Stimulated activated memory B cell treated with anti-CD40 and anti-IgM and Interleukin-4, amounts not matched to agents 10 μg/mL and 1 μg/mL and 100 μg/mL, for 72 hours (primary cell): ENCODE results near the gene DPP3.
"Not testable (repeated sequence)": the region's sequence is repeated elsewhere in the genome, so short reads cannot be mapped to it uniquely, and the experiment has no call there.

Source experiments
- ATAC-seq: fragments of 150-1000 bp; cut with Tn5 transposase; 2 replicates; pipeline ENCODE4 v1.10.0; 2021
- H3K27ac Mint-ChIP-seq: one replicate; pipeline ENCODE4 v1.8.0; 2022; ENCODE audit warnings: mild to moderate bottlenecking, mixed read lengths
- H3K27me3 Mint-ChIP-seq: one replicate; pipeline ENCODE4 v1.8.0; 2022; ENCODE audit warnings: mixed read lengths
- H3K36me3 Mint-ChIP-seq: one replicate; pipeline ENCODE4 v1.8.0; 2022; ENCODE audit warnings: mixed read lengths
- H3K4me1 Mint-ChIP-seq: one replicate; pipeline ENCODE4 v1.8.0; 2022; ENCODE audit warnings: mixed read lengths
- H3K4me3 Mint-ChIP-seq: one replicate; pipeline ENCODE4 v1.8.0; 2022; ENCODE audit warnings: mild to moderate bottlenecking, moderate library complexity, mixed read lengths
- H3K9me3 Mint-ChIP-seq: one replicate; pipeline ENCODE4 v1.8.0; 2022; ENCODE audit warnings: mixed read lengths

DPP3 gene

GRCh38 chr11:66529655-66530054 lies 49.4 kb downstream of the DPP3 start:
- no peak overlapping the region for H3K27ac Mint-ChIP-seq
- H3K27me3 Mint-ChIP-seq = no peaks in the 10 kb centered on the region
- no peak for ATAC-seq
- peaks cover 35% of the 10 kb centered on the region for H3K36me3 Mint-ChIP-seq
- no peaks in the 10 kb centered on the region for H3K9me3 Mint-ChIP-seq
- peaks cover 6% of the 10 kb centered on the region for H3K4me1 Mint-ChIP-seq
- H3K4me3 Mint-ChIP-seq = no peak overlapping the region

GRCh38 chr11:66530927-66531709 lies 50.9 kb downstream of the DPP3 start:
- no peaks in the 10 kb centered on the region for H3K27me3 Mint-ChIP-seq
- H3K4me1 Mint-ChIP-seq = peaks cover 15% of the 10 kb centered on the region
- no peak overlapping the region for H3K27ac Mint-ChIP-seq
- H3K4me3 Mint-ChIP-seq = no peak overlapping the region
- no peak for ATAC-seq
- H3K9me3 Mint-ChIP-seq = no peaks in the 10 kb centered on the region
- peaks cover 40% of the 10 kb centered on the region for H3K36me3 Mint-ChIP-seq

GRCh38 chr11:66531841-66532240 lies 51.6 kb downstream of the DPP3 start:
- H3K27me3 Mint-ChIP-seq = no peaks in the 10 kb centered on the region
- H3K4me3 Mint-ChIP-seq = no peak overlapping the region
- ATAC-seq = no peak
- H3K27ac Mint-ChIP-seq = no peak overlapping the region
- no peaks in the 10 kb centered on the region for H3K9me3 Mint-ChIP-seq
- H3K36me3 Mint-ChIP-seq = peaks cover 41% of the 10 kb centered on the region
- H3K4me1 Mint-ChIP-seq = peaks cover 15% of the 10 kb centered on the region

- H3K4me3 Mint-ChIP-seq = no peak overlapping the region
- no peak overlapping the region for H3K27ac Mint-ChIP-seq
- ATAC-seq = no peak
- H3K27me3 Mint-ChIP-seq = no peaks in the 10 kb centered on the region
- H3K36me3 Mint-ChIP-seq = peaks cover 42% of the 10 kb centered on the region
- peaks cover 15% of the 10 kb centered on the region for H3K4me1 Mint-ChIP-seq
- H3K9me3 Mint-ChIP-seq = no peaks in the 10 kb centered on the region
These were observed 52.5 kb downstream of the DPP3 start for GRCh38 chr11:66532784-66533183.

DNA sequence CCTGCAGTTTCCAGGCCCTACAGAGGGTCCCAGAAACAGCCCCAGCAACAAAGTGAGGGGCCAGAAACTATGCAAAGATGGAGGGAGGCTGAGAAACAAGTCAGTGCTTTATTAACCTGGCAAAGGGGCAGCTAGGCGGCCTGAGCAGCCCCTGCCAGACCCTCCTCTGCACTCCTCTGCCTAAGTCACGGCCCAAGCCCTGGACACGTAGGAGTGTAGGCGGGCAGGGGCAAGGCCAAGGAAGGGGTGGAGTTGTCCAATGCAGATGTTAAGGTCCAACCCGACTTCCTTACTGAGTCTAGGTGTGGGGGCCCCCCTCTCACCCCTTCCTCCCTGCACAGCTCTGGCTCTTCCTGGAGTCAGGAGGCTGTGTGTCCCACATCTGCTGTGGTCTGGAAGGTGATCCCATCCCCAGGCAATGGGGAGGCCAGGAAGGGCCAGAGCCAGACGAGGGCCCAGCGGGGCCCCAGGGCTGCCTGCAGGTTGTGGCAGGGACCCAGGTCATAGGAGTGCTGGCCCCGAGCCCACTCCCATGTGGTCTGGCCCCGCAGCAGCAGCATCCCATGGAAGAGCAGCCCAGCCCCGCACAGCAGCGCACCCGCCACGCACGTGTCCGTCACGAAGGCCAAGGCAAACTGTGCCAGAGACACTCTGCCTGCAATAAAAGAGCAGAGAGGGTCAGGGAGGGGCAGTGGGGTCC lies 59.1 kb downstream of the DPP3 start:
- H3K9me3 Mint-ChIP-seq = no peaks in the 10 kb centered on the region
- no peak for ATAC-seq
- no peak overlapping the region for H3K4me3 Mint-ChIP-seq
- peaks cover 60% of the 10 kb centered on the region for H3K36me3 Mint-ChIP-seq
- no peak overlapping the region for H3K27ac Mint-ChIP-seq
- H3K27me3 Mint-ChIP-seq = no peaks in the 10 kb centered on the region
- peaks cover 35% of the 10 kb centered on the region for H3K4me1 Mint-ChIP-seq

GRCh38 chr11:66539870-66540213 lies 59.6 kb downstream of the DPP3 start:
- Mint-ChIP-seq H3K4me1 (peaks cover 38% of the 10 kb centered on the region), H3K36me3 (peaks cover 60% of the 10 kb centered on the region), H3K9me3 (no peaks in the 10 kb centered on the region), H3K27ac (no peak overlapping the region), H3K4me3 (no peak overlapping the region), H3K27me3 (no peaks in the 10 kb centered on the region)
- ATAC-seq = no peak

DNA sequence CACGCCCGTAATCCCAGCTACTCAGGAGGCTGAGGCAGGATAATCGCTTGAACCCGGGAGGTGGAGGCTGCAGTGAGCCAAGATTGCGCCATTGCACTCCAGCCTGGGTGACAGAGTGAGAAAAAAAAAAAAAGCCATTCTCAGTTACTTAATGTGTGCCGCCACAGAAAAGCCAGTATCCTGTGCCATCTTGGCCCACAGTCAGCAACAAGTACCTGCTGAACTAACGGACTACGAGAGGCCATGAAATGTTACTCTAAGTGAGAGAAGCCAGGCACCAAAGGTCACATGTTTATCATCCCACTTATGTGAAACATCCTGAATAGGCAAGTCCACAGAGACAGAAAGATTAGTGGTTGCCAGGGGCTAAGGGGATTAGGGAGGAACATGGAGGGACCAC lies 60.4 kb downstream of the DPP3 start:
- H3K27ac Mint-ChIP-seq, ATAC-seq, H3K9me3 Mint-ChIP-seq, H3K4me3 Mint-ChIP-seq, H3K27me3 Mint-ChIP-seq: not testable (repeated sequence)
- H3K36me3 Mint-ChIP-seq = peaks cover 53% of the 10 kb centered on the region
- peaks cover 38% of the 10 kb centered on the region for H3K4me1 Mint-ChIP-seq

DNA sequence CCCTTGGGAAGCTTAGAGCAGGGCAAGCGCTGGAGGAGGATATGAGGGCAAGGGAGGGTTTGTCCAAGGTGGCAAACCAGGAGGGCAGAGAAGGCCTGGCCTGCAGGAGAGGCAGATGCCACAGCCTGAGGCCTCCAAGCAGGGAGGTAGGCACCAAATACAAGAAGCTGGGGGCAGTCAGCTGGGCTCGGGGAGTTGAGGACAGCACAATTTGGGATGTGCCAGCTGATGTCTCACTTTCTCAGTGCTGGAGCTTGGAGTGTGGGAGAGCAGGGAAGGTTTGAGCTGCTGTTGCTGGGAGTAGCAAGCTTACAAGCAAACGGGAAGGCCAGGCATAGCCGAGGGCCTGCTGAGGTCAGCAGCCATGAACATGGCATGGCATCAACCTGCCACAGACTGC lies 61.7 kb downstream of the DPP3 start:
- no peaks in the 10 kb centered on the region for H3K27me3 Mint-ChIP-seq
- H3K4me3 Mint-ChIP-seq = no peak overlapping the region
- H3K36me3 Mint-ChIP-seq = peaks cover 40% of the 10 kb centered on the region
- H3K9me3 Mint-ChIP-seq = no peaks in the 10 kb centered on the region
- ATAC-seq = no peak
- peak overlapping the region; percentile 80 for H3K27ac Mint-ChIP-seq
- peaks cover 35% of the 10 kb centered on the region for H3K4me1 Mint-ChIP-seq

- Mint-ChIP-seq H3K4me1 (peaks cover 35% of the 10 kb centered on the region), H3K4me3 (no peak overlapping the region), H3K36me3 (peaks cover 36% of the 10 kb centered on the region), H3K9me3 (no peaks in the 10 kb centered on the region), H3K27me3 (no peaks in the 10 kb centered on the region), H3K27ac (peak overlapping the region; percentile 80)
- no peak for ATAC-seq
These were observed 62.1 kb downstream of the DPP3 start for GRCh38 chr11:66542362-66542761.

DNA sequence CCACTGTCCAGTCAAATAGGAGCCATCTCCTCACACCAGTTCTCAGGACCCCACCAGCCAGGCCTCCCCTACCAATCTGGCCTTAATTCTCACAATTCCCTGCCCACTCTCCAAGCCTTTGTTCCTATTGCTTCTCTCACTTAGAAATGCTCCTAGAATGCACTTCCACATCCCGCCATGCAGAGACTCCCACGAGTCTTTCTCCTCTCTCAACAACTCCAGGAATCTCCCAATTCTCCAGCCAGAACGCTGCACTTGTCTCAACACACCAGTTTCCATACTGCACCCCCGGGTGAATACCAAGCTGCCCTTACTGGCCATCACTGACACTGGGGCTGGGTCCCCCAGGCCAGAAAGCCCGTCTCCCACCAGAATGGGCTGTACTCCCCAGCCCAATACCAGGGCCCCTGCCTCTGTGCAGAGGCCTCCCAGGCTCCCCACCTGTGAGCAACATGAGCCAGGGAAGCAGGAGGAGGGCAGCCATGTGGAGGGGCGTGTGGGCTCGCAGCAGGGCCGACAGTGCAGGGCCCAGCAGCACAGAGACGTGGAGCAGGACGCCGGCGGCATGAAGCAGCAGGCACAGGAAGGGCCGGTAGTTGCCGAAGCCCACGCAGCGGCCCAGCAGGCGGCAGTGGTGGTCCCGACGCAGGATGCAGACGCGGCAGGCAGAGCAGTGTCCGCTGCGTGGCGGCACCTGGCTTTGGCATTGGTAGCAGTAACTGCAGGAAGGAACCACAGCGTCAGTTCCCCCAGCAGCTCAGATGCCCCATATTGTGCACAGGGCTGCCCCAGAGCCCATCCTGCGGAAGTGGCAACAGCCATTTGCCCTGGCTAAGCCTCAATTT lies 63.3 kb downstream of the DPP3 start:
- no peaks in the 10 kb centered on the region for H3K9me3 Mint-ChIP-seq
- peak; percentile 75 for ATAC-seq
- H3K4me1 Mint-ChIP-seq = peaks cover 35% of the 10 kb centered on the region
- peaks cover 31% of the 10 kb centered on the region for H3K36me3 Mint-ChIP-seq
- no peaks in the 10 kb centered on the region for H3K27me3 Mint-ChIP-seq
- H3K27ac Mint-ChIP-seq = peak overlapping the region; percentile 80
- H3K4me3 Mint-ChIP-seq = peak overlapping the region; percentile 55

DNA sequence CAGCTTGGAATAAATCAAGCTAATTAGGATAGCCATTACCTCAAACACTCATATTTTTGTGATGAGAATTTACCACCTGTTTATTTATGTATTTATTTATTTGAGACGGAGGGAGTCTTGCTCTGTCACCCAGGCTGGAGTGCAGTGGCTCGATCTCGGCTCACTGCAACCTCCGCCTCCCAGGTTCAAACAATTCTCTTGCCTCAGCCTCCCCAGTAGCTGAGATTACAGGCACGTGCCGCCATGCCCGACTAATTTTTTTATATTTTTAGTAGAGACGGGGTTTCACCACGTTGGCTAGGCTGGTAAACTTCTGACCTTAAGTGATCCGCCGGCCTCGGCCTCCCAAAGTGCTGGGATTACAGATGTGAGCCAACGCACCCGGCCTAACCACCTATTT lies 64.7 kb downstream of the DPP3 start:
- ATAC-seq, H3K9me3 Mint-ChIP-seq, H3K27me3 Mint-ChIP-seq: not testable (repeated sequence)
- Mint-ChIP-seq H3K27ac (peak overlapping the region; percentile 72), H3K36me3 (peaks cover 26% of the 10 kb centered on the region), H3K4me1 (peaks cover 35% of the 10 kb centered on the region), H3K4me3 (peak overlapping the region; percentile 87)

DNA sequence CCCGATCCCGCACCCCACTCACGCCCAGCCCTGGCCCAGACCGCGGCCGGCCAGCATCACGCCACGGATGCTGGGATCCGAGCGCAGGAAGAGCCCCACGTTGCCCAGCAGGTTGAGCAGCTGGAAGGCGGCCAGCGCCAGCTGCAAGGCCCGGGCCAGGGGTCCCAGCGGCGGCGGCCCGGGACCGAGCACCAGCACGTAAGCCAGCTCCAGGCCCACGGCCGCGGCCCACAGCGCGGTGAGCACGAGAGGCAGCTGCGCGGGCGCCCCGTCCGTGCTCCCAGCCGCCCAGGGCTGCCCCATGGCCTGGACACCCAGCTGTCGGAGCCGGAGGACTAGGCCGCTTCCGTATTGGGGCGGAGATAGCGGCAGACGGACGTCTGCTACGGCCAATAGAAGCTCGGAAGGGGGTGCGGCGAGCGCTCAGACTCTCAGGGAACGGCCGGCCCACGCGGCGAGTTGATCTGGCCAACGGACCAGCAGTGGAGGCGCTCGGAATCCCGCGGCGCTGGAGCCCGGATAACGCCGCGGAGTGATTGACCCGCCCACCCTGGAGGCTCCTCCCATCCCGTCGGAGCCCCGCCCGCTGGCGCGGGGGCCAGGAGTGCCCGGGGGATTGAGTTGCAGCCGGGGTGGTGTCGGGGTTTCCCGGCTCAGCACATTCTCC lies 65.6 kb downstream of the DPP3 start, which contains the start of gene ZDHHC24:
ZDHHC24 (minus strand) TSS at position 348 of the 667 bp plus-strand sequence; CDS start at position 303, 45 bp downstream.
- no peaks in the 10 kb centered on the region for H3K9me3 Mint-ChIP-seq
- peaks cover 35% of the 10 kb centered on the region for H3K4me1 Mint-ChIP-seq
- peak within 1 kb of the TSS; percentile 72 for H3K27ac Mint-ChIP-seq
- H3K27me3 Mint-ChIP-seq = no peaks in the 10 kb centered on the region
- H3K4me3 Mint-ChIP-seq = peak within 1 kb of the TSS; percentile 87
- peaks cover 23% of the 10 kb centered on the region for H3K36me3 Mint-ChIP-seq
- ATAC-seq = peak; percentile 94

DNA sequence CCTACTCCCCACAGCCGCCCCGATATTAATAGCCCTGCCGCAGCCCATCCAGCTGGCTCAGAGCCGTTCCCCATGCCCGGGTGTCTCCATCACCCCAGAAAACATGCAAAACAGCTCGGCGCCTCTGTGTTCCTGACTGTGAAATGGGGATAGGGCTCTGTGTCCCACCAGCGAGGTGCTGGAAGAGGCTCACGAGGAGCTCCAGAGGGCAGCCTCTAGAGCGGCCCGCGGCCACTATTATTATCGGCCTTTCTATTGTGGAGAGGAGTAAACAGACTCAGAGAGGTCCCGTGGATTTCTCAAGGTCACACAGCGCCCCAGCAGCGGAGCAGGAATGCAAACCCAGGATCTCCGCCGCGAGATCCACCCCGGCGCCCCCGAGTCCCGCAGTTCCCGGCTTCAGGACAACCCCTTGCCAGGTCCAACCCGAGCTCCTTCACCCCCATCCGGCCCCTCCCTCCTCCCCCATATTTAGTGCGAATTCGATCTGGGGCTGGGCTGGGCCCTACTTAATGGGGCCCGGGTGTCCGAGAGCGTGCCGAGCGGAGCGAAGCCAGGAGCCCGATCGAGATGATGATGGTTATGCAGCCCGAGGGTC lies 66.2 kb downstream of the DPP3 start, which contains the start of gene ACTN3:
ACTN3 (plus strand) TSS at position 536 of the 598 bp plus-strand sequence; CDS start at position 571, 35 bp downstream.
- no peak for ATAC-seq
- no peaks in the 10 kb centered on the region for H3K27me3 Mint-ChIP-seq

DNA sequence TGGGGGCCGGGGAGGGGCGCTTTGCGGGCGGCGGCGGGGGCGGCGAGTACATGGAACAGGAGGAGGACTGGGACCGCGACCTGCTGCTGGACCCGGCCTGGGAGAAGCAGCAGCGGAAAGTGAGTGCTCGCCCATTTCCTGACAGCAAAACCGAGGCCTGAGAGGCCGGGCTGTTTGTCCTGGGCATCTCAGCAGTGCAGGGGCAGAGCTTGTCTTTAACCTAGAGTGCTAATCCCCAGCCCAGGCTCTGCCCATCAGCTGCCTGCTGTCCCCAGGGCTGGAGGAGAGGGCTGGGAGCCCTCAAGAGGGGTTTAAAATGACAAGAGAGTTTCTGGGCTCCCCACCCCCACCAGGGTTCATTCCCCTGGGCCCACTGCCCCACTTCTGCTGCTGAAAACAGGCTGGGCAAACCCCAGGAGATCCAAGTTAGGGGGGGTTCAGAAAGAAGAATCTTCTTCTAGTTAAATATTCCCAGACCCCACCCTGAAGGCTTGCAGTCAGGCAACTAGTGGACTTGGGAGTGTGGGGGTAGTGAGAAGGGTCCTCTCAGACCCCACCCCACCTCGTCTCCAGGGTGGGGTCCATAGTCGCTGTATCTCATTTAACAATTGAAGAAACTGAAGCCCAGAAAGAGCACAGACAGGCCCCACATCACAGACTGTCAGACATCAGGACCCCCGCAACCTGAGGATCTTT lies 66.9 kb downstream of the DPP3 start:
- H3K27ac Mint-ChIP-seq = peak overlapping the region; percentile 72
- H3K4me3 Mint-ChIP-seq = peak overlapping the region; percentile 87
- peaks cover 32% of the 10 kb centered on the region for H3K4me1 Mint-ChIP-seq
- H3K9me3 Mint-ChIP-seq = no peaks in the 10 kb centered on the region
- H3K36me3 Mint-ChIP-seq = peaks cover 10% of the 10 kb centered on the region
- no peak for ATAC-seq
- H3K27me3 Mint-ChIP-seq = no peaks in the 10 kb centered on the region

More for the DNA sequence above, 66.2 kb downstream of the DPP3 start, which contains the start of gene ACTN3:
- Mint-ChIP-seq H3K36me3 (peaks cover 17% of the 10 kb centered on the region), H3K27ac (peak within 1 kb of the TSS; percentile 72), H3K4me1 (peaks cover 35% of the 10 kb centered on the region), H3K9me3 (no peaks in the 10 kb centered on the region), H3K4me3 (peak within 1 kb of the TSS; percentile 87)
